Fibroblast of villous mesenchyme (primary cell): Measurements from ENCODE around the gene BCCIP. TPM values are rescaled to one million over a fixed set of nuclear protein-coding genes. Genes with fewer than 3 reads are reported as not detected.

Experiments used
- DNase-seq: peaks from one replicate; pipeline ENCODE4 v3.0.0-alpha.2; 2010; ENCODE audit warnings: low read depth
- H3K4me3 ChIP-seq: 2 replicates; pipeline ENCODE4 v1.5.1; 2011; ENCODE audit warnings: low read depth, mild to moderate bottlenecking, low read length
- CTCF ChIP-seq: IDR thresholded peaks from 2 replicates; pipeline ENCODE4 v1.5.1; 2012; ENCODE audit warnings: low read depth, mild to moderate bottlenecking, low read length; ENCODE audit not compliant: insufficient read depth
- total RNA-seq: library from RNA; depleted of rRNA; stranded (reverse); fragments of >200 nt; gene quantifications from 2 replicates; pipeline ENCODE4 v1.2.3, GENCODE V29; 2012

The BCCIP gene
- total RNA-seq, 1 donor, result 48.4 TPM

- TF ChIP-seq CTCF, result no peak
- peak; percentile 12 for DNase-seq
- H3K4me3 ChIP-seq, result peak overlapping the region; percentile 100
These were observed 411 bp downstream of the BCCIP start for GRCh38 chr10:125823663-125824251.

- DNase-seq, result no peak
- H3K4me3 ChIP-seq, result peak overlapping the region; percentile 100
- no peak for TF ChIP-seq CTCF
These were observed 1.4 kb downstream of the BCCIP start for GRCh38 chr10:125824736-125825135.

- TF ChIP-seq CTCF, result no peak
- no peak for DNase-seq
- H3K4me3 ChIP-seq, result no peak overlapping the region
These were observed 3.8 kb downstream of the BCCIP start for GRCh38 chr10:125827133-125827532.

GRCh38 chr10:125828311-125828710 is 5.0 kb downstream of the BCCIP start:
- TF ChIP-seq CTCF, result no peak
- no peak for DNase-seq
- no peak overlapping the region for H3K4me3 ChIP-seq

GRCh38 chr10:125836746-125837145 is 13.4 kb downstream of the BCCIP start:
- DNase-seq, result no peak
- no peak overlapping the region for H3K4me3 ChIP-seq
- no peak for TF ChIP-seq CTCF

- no peak for TF ChIP-seq CTCF
- no peak overlapping the region for H3K4me3 ChIP-seq
- DNase-seq, result no peak
These were observed 15.6 kb downstream of the BCCIP start for GRCh38 chr10:125838802-125839575.
